Neural cell (in vitro differentiated cells): ENCODE results near the gene PAPPA2. TPM values are rescaled to one million over a fixed set of nuclear protein-coding genes. Genes with fewer than 3 reads are reported as not detected.

ENCODE experiments used
- H2AFZ ChIP-seq: fragments of 200-600, 300-800 bp; sonication (generic), shearing (Covaris generic); 2 replicates; pipeline ENCODE4 v1.6.0; 2014; ENCODE audit warnings: low read depth, mild to moderate bottlenecking, antibody characterized with exemption, low read length, moderate library complexity
- H3F3A ChIP-seq: fragments of 200-600 bp; shearing (Covaris generic); 2 replicates; pipeline ENCODE4 v1.6.1; 2016; ENCODE audit warnings: mild to moderate bottlenecking, moderate library complexity, mixed read lengths, antibody characterized with exemption, low read length; ENCODE audit not compliant: insufficient read depth, poor library complexity, severe bottlenecking
- H3K27ac ChIP-seq: fragments of 200-600, 300-800 bp; sonication (generic), shearing (Covaris generic); 2 replicates; pipeline ENCODE4 v1.5.1; 2014; ENCODE audit warnings: mild to moderate bottlenecking, low read length, moderate library complexity
- H3K27me3 ChIP-seq: fragments of 300-800, 200-600 bp; sonication (generic), shearing (Covaris generic); 2 replicates; pipeline ENCODE4 v1.6.0; 2014; ENCODE audit warnings: mild to moderate bottlenecking, low read depth, low read length, moderate library complexity; ENCODE audit not compliant: insufficient read depth
- H3K36me3 ChIP-seq: fragments of 300-800, 200-600 bp; sonication (generic), shearing (Covaris generic); 2 replicates; pipeline ENCODE4 v1.5.1; 2014; ENCODE audit warnings: mild to moderate bottlenecking, antibody characterized with exemption, low read length, moderate library complexity; ENCODE audit not compliant: insufficient read depth
- H3K4me2 ChIP-seq: fragments of 300-800, 200-600 bp; sonication (generic), shearing (Covaris generic); 2 replicates; pipeline ENCODE4 v1.6.0; 2014; ENCODE audit warnings: mild to moderate bottlenecking, low read length
- H3K4me3 ChIP-seq: fragments of 300-800, 200-600 bp; sonication (generic), shearing (Covaris generic); 2 replicates; pipeline ENCODE4 v1.5.1; 2014; ENCODE audit warnings: mild to moderate bottlenecking, low read length, moderate library complexity
- H3K79me2 ChIP-seq: fragments of 200-600 bp; shearing (Covaris generic); replicated peaks from 2 replicates; pipeline ENCODE4 v1.6.0; 2014; ENCODE audit warnings: mild to moderate bottlenecking, low read length, moderate library complexity; ENCODE audit not compliant: insufficient read depth
- H3K9ac ChIP-seq: fragments of 300-800, 200-600 bp; sonication (generic), shearing (Covaris generic); 2 replicates; pipeline ENCODE4 v1.6.1; 2016; ENCODE audit warnings: mild to moderate bottlenecking, low read length, mixed read lengths
- H3K9me2 ChIP-seq: fragments of 200-600 bp; shearing (Covaris generic); 2 replicates; pipeline ENCODE4 v1.6.1; 2016; ENCODE audit warnings: mild to moderate bottlenecking, low read length, mixed read lengths; ENCODE audit not compliant: insufficient read depth
- H3K9me3 ChIP-seq: fragments of 200-600, 300-800 bp; sonication (generic), shearing (Covaris generic); 2 replicates; pipeline ENCODE4 v1.6.1; 2016; ENCODE audit warnings: mild to moderate bottlenecking, mixed run types, low read length, moderate library complexity, mixed read lengths
- H4K20me1 ChIP-seq: fragments of 200-600 bp; shearing (Covaris generic); 2 replicates; pipeline ENCODE4 v1.6.1; 2016; ENCODE audit warnings: mild to moderate bottlenecking, mixed run types; ENCODE audit not compliant: insufficient read depth
- CTCF ChIP-seq: fragments of 450-650 bp; IDR thresholded peaks from 2 replicates; pipeline ENCODE4 v1.5.1; 2014; ENCODE audit warnings: antibody characterized with exemption, mild to moderate bottlenecking, moderate library complexity; ENCODE audit not compliant: poor library complexity, severe bottlenecking
- EP300 ChIP-seq: fragments of 450-650 bp; conservative IDR thresholded peaks from 2 replicates; pipeline ENCODE4 v1.6.1; 2014; ENCODE audit warnings: antibody characterized with exemption, mild to moderate bottlenecking, moderate library complexity; ENCODE audit not compliant: poor library complexity, severe bottlenecking
- EZH2 ChIP-seq: fragments of 200-600, 300-800 bp; shearing (Covaris generic), sonication (generic); IDR thresholded peaks from 2 replicates; pipeline ENCODE4 v1.6.1; 2014; ENCODE audit warnings: antibody characterized with exemption, low read length, borderline replicate concordance, mild to moderate bottlenecking; ENCODE audit not compliant: insufficient read depth, poor library complexity, severe bottlenecking
- MXI1 ChIP-seq: fragments of 450-650 bp; conservative IDR thresholded peaks from 2 replicates; pipeline ENCODE4 v1.6.1; 2014; ENCODE audit warnings: antibody characterized with exemption, mild to moderate bottlenecking; ENCODE audit not compliant: poor library complexity, severe bottlenecking
- POLR2AphosphoS5 ChIP-seq: IDR thresholded peaks from 2 replicates; pipeline ENCODE4 v1.6.1; 2012
- RAD21 ChIP-seq: fragments of 450-650 bp; conservative IDR thresholded peaks from 2 replicates; pipeline ENCODE4 v1.6.1; 2014; ENCODE audit warnings: antibody characterized with exemption, mild to moderate bottlenecking, moderate library complexity
- REST ChIP-seq: IDR thresholded peaks from 2 replicates; pipeline ENCODE4 v1.6.1; 2012; ENCODE audit warnings: borderline replicate concordance
- SMC3 ChIP-seq: fragments of 450-650 bp; conservative IDR thresholded peaks from 2 replicates; pipeline ENCODE4 v1.6.1; 2014; ENCODE audit warnings: antibody characterized with exemption, mild to moderate bottlenecking, moderate library complexity; ENCODE audit not compliant: poor library complexity
- TAF1 ChIP-seq: IDR thresholded peaks from 2 replicates; pipeline ENCODE4 v1.6.1; 2012; ENCODE audit warnings: low read depth
- polyA plus RNA-seq: library from polyadenylated mRNA; depleted of rRNA; stranded (reverse); fragments of >200 nt; gene quantifications from 2 replicates; pipeline ENCODE4 v1.2.3, GENCODE V29; 2014

The PAPPA2 gene
- polyA plus RNA-seq, 1 donor from 2014 or later = 0.59 TPM

GRCh38 chr1:176501599-176501998, 38.6 kb downstream of the PAPPA2 start:
- Histone ChIP-seq H3K4me2 (no peak overlapping the region), H3F3A (no peaks in the 10 kb centered on the region), H4K20me1 (no peaks in the 10 kb centered on the region), H3K27me3 (no peaks in the 10 kb centered on the region), H3K9me3 (no peaks in the 10 kb centered on the region), H3K4me3 (no peak overlapping the region), H2AFZ (no peak overlapping the region), H3K27ac (no peak overlapping the region), H3K36me3 (no peaks in the 10 kb centered on the region), H3K9me2 (no peaks in the 10 kb centered on the region), H3K9ac (no peak overlapping the region), H3K79me2 (no peaks in the 10 kb centered on the region)
- TF ChIP-seq REST (no peak), MXI1 (no peak), SMC3 (no peak), RAD21 (no peak), EP300 (no peak), EZH2 (no peak)

DNA sequence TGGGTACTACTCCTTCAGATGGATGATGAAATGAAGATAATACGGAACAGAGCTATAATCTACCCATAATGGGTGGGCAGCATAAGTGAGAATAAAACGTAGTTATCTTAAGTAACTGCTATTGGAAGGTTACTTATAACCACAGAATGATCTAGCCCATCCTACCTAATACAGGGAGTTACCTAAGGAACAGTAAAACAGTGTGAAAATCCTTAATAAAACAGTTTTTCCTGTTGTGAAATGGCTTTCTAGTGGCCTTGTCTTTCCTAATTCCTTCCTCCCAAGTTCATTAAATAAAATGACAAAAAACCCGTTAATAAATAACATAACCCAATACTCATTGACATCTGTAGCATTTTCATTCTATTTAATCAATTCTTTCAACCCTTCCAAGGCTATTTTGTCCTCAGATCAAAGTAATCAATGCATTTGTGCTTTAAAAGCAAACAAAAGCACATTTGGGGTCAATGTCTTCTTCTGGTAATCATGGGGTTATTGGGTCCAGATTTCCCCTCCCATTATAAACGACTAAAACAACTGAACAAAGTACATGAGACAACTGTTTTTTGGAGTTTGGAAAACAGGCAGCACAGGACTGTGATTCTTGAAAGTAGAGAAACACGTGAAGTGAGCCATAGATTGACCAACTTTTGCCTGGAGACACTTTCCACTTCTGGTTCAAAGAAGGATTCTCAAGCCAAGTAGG, 42.0 kb downstream of the PAPPA2 start:
- no peak overlapping the region for H2AFZ ChIP-seq
- no peaks in the 10 kb centered on the region for H3F3A ChIP-seq
- no peak overlapping the region for H3K4me2 ChIP-seq
- no peak overlapping the region for H3K27ac ChIP-seq
- no peaks in the 10 kb centered on the region for H3K79me2 ChIP-seq
- no peaks in the 10 kb centered on the region for H3K9me2 ChIP-seq
- H3K4me3 ChIP-seq = no peak overlapping the region
- H3K9ac ChIP-seq = no peak overlapping the region
- no peaks in the 10 kb centered on the region for H4K20me1 ChIP-seq
- no peaks in the 10 kb centered on the region for H3K27me3 ChIP-seq
- H3K9me3 ChIP-seq = no peaks in the 10 kb centered on the region
- TF ChIP-seq TAF1 (no peak), REST (no peak), MXI1 (no peak), RAD21 (no peak), EP300 (no peak), EZH2 (no peak), CTCF (no peak), POLR2AphosphoS5 (no peak), SMC3 (no peak)
- no peaks in the 10 kb centered on the region for H3K36me3 ChIP-seq
